Activated CD8-positive, alpha-beta T cell treated with anti-CD3 and anti-CD28 coated beads, Interleukin-2, amount 10 ng/mL, durations not matched to agents 7 days and 5 days (primary cell): ENCODE data around the gene COL2A1. TPM values are rescaled to one million over a fixed set of nuclear protein-coding genes. Genes with fewer than 3 reads are reported as not detected.

Experiments used
- ATAC-seq: fragments of 150-1000 bp; cut with Tn5 transposase; one replicate; pipeline ENCODE4 v1.10.0; 2021; ENCODE audit warnings: moderate library complexity
- CTCF ChIA-PET: fragments of 350-600 bp; sonication (Branson Sonifier 250); formaldehyde crosslinking; loops from one replicate; lab custom pipeline; 2021; ENCODE audit warnings: antibody characterized with exemption; lab: Charles Lee
- POLR2A ChIA-PET: fragments of 350-600 bp; sonication (Branson Sonifier 250); formaldehyde crosslinking; loops from one replicate; lab custom pipeline; 2021; ENCODE audit warnings: antibody characterized with exemption; lab: Charles Lee
- DNase-seq: peaks from one replicate; pipeline ENCODE4 v3.0.0-alpha.2; 2020
- H3K27ac Mint-ChIP-seq: one replicate; pipeline ENCODE4 v1.8.0; 2021; ENCODE audit warnings: mild to moderate bottlenecking, mixed read lengths
- H3K27me3 Mint-ChIP-seq: one replicate; pipeline ENCODE4 v1.8.0; 2021; ENCODE audit warnings: low read depth, mixed read lengths
- H3K36me3 Mint-ChIP-seq: one replicate; pipeline ENCODE4 v1.8.0; 2021; ENCODE audit warnings: low read depth, mixed read lengths
- H3K4me1 Mint-ChIP-seq: one replicate; pipeline ENCODE4 v1.8.0; 2021; ENCODE audit warnings: low read depth, mixed read lengths
- H3K4me3 Mint-ChIP-seq: one replicate; pipeline ENCODE4 v1.8.0; 2021; ENCODE audit warnings: mild to moderate bottlenecking, mixed read lengths
- H3K9me3 Mint-ChIP-seq: one replicate; pipeline ENCODE4 v1.8.0; 2022; ENCODE audit warnings: mixed read lengths; ENCODE audit not compliant: insufficient read depth
- total RNA-seq, 2 experiments: library from RNA; stranded (reverse); gene quantifications; one replicate each; pipeline ENCODE4 v1.2.3, GENCODE V29; 2021

The COL2A1 gene
- total RNA-seq, 2 experiments from 2014 or later: not detected

DNA sequence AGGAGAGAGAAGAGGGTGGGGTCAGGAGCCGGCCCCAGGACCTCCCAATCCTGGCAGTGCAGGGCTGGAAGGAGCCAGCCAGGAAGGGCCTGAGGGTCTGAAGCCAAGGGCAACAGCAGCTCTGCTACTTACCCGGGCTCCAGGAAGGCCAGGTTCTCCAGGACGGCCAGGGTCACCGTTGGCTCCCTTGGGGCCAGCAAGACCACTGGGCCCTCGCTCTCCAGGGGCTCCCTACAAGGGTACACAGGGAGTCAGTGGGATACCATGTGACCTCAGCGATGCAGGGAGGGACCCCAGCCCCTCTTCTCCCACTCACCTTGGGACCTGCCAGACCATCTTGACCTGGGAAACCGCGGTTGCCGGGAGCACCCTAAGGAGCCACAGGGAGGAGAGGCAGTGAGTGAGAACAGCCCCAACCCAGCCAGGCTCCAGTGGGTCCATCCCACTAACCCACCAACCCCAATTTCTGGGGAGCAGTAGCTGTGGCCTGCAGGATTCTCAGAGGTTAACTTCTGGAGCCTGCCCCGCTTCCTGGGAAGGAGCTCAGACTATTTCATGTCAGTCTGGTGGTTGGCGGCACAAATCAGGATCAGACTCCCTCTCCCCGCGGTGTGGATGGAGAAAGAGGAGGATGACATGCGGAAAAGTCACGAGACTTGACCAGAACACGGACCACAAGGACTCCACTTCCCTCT, 18.5 kb downstream of the COL2A1 start:
- Mint-ChIP-seq H3K4me3 (no peak overlapping the region), H3K27me3 (peaks cover 31% of the 10 kb centered on the region), H3K4me1 (peaks cover 23% of the 10 kb centered on the region), H3K27ac (no peak overlapping the region), H3K36me3 (no peaks in the 10 kb centered on the region), H3K9me3 (no peaks in the 10 kb centered on the region)
- ChIA-PET CTCF (no interaction called here), POLR2A (no interaction called here)
- ATAC-seq (no peak), DNase-seq (no peak)

DNA sequence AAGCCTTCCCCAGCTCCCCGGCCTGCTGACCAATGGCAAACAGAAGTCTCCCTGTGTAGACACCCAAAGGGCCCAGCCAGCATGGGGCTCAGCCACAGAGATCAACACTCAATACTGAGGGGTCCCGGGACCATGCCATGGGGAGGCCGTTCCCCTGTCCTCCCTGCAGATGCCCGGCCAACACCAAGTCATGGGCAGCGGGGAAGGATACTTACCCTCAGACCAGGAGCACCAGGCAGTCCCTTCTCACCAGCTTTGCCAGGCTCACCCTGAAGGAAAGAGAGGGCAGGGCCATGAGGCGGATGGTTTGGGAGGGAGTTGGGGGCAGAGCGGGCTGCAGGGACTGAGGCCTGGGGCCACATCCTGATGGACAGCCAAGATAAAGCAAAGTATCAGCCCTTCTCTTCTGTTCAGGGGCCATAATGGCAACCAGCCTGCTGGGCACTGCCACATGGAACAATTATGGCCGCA, 19.9 kb downstream of the COL2A1 start:
- H3K36me3 Mint-ChIP-seq: no peaks in the 10 kb centered on the region
- ChIA-PET POLR2A (no interaction called here), CTCF (no interaction called here)
- H3K4me1 Mint-ChIP-seq: peaks cover 9% of the 10 kb centered on the region
- peaks cover 31% of the 10 kb centered on the region for H3K27me3 Mint-ChIP-seq
- no peak for ATAC-seq
- no peaks in the 10 kb centered on the region for H3K9me3 Mint-ChIP-seq
- H3K4me3 Mint-ChIP-seq: no peak overlapping the region
- no peak for DNase-seq
- no peak overlapping the region for H3K27ac Mint-ChIP-seq

DNA sequence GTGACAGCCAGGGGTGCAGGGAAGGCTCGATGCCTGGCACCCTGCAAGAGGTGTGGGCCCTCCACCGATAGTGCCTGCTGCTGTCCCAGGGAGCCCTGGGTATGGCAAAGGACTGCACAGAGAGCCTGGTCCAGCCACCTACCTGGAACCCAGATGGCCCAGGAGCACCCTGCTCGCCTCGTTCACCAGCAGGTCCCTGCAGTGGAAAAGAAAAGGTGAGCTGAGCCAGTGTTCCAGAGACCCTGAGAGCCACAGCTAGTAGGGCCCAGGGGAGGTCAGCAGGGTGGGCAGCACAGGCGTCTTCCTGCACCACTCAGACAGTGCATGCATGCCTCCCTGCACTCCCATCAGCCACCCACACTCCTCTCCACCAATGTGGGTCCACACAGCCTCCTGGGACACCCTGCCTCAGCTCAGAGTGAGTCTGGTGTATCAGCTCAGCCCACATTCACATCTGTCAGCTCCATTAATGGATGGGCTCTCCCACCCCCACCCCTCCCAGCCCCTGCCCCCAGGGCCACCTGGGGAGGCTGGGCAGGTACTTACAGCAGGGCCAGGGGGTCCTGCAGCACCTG, 20.6 kb downstream of the COL2A1 start:
- Mint-ChIP-seq H3K27ac (no peak overlapping the region), H3K9me3 (no peaks in the 10 kb centered on the region)
- CTCF ChIA-PET: no interaction called here

DNA sequence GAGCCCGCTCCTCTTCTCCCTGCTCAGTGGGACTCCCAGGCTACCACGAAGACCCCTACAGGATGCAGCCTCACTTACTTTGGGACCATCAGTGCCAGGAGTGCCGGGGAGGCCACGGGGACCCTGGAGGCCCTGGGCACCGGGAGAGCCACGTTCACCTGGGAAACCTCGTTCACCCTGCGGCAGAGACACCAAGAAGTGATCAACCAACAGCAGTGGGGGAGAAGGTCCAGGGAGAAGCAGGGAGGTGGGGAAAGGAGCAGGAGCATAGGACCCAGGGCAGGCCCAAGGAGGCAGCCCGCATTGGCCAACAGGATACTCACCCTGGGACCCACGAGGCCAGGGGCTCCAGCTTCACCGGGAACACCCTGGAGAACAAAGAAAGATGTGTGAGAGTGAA, 21.5 kb downstream of the COL2A1 start:
- Mint-ChIP-seq H3K36me3 (no peaks in the 10 kb centered on the region), H3K9me3 (no peaks in the 10 kb centered on the region), H3K27me3 (peaks cover 24% of the 10 kb centered on the region), H3K27ac (no peak overlapping the region), H3K4me3 (no peak overlapping the region), H3K4me1 (peaks cover 1% of the 10 kb centered on the region)
- no peak for DNase-seq
- POLR2A ChIA-PET: no interaction called here
- ATAC-seq: no peak
- CTCF ChIA-PET: no interaction called here

More for the DNA sequence above, 20.6 kb downstream of the COL2A1 start:
- H3K4me3 Mint-ChIP-seq: no peak overlapping the region
- H3K4me1 Mint-ChIP-seq: peaks cover 1% of the 10 kb centered on the region
- DNase-seq (no peak), ATAC-seq (no peak)
- no peaks in the 10 kb centered on the region for H3K36me3 Mint-ChIP-seq
- POLR2A ChIA-PET: no interaction called here
- H3K27me3 Mint-ChIP-seq: peaks cover 29% of the 10 kb centered on the region

DNA sequence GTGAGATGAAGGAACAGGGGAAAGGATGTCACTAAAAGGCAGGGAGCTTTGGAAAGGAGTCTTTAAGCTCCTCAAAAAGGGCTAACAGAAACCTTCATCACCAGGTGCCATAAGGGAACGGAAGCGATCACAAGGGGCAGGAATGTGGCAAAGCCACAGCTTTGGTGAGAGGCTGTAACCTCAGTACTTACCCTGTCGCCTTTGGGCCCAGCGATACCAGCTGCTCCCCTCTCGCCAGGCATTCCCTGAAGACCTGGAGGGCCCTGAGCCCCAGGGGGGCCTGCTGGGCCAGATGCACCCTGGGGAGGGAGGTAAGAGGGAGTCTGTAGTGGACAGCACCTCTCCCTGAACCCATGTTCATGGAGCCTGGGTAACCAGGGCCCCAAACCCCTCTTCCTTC, 22.0 kb downstream of the COL2A1 start:
- ChIA-PET POLR2A (no interaction called here), CTCF (interaction anchor here (1.0 kb wide), 1 partner anchor 19 kb away, joined by 4 read pairs; the partner anchor contains the start of gene TMEM106C)
- Mint-ChIP-seq H3K27ac (no peak overlapping the region), H3K36me3 (no peaks in the 10 kb centered on the region), H3K9me3 (no peaks in the 10 kb centered on the region), H3K4me1 (peaks cover 1% of the 10 kb centered on the region), H3K4me3 (no peak overlapping the region), H3K27me3 (peaks cover 21% of the 10 kb centered on the region)
- no peak for DNase-seq
- ATAC-seq: no peak

DNA sequence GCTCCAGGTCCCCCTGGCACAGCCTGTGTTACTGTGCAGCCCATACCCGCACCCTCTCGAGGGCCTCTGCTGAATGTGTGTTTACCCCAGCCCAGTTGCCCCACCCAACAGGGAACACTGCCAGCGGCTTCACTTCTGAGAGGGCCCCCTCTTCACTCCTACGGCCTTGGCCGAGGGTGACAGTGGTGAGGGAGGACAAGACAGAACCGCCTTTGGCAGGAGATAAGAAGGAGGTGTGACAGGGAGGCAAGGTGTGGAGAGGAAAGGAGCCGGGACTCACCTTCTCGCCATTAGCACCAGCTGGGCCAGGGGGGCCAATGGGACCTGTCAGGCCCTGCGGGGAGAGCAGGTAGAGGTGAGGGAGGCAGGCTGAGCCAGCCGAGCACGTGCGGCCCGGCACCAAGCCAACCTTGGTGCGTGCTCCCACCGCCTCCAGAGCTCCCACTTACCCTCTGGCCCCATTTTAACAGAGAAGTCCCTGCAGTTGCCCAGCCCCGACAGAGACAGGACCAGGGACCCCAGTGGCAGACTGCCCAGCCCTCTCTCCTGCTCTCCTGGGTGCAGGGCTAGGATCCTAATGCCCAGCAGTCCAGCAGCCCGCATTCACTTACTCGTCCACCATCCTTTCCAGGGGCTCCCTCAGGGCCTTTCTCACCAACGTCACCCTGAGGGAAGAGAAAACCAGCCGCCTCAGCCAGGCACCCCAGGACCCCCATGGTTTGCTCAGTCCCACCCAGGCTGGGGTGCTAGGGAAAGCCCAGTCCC, 22.6 kb downstream of the COL2A1 start:
- ATAC-seq (no peak), DNase-seq (no peak)
- Mint-ChIP-seq H3K27me3 (peaks cover 16% of the 10 kb centered on the region), H3K4me3 (no peak overlapping the region), H3K9me3 (no peaks in the 10 kb centered on the region), H3K4me1 (no peaks in the 10 kb centered on the region), H3K36me3 (no peaks in the 10 kb centered on the region), H3K27ac (no peak overlapping the region)
- ChIA-PET POLR2A (no interaction called here), CTCF (interaction anchor here (1.0 kb wide), 1 partner anchor 18 kb away, joined by 4 read pairs; the partner anchor contains the start of gene TMEM106C)

DNA sequence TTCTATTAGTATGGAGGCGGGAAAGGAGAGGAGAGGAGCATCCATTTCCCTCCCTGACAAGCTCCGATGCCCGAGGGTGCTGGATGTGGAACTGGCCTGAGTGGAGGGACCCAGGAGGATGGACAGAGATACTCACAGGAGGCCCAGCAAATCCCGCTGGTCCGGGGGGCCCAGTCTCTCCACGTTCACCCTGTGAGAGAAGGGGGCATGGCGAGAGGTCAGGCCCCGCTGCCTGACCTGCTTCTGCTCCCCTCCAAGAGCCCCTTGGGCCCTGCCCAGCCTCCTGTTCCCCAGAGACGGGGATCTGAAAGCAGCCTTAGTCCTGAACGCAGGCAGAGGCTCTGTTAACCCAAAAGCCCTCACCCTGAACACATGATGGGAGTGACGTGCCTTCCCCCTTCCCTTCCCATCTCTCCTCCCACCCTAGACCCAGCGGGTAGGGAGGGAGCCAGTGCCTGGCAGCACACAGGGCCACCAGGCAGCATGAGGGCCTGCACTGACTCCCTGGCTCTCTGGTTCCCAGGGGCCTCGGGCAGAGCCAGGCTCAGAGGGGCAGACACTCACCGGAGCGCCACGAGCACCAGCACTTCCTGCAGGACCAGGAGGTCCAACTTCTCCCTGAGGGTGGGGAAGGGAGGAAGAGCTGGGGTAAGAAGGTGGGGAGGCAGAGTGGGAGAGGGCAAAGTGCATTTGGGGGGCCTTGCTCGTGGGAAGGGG, 23.3 kb downstream of the COL2A1 start:
- ATAC-seq (no peak), DNase-seq (no peak)
- H3K36me3 Mint-ChIP-seq: no peaks in the 10 kb centered on the region
- ChIA-PET CTCF (interaction anchor here (1.0 kb wide), 1 partner anchor 17 kb away, joined by 4 read pairs; the partner anchor contains the start of gene TMEM106C), POLR2A (no interaction called here)
- H3K9me3 Mint-ChIP-seq: no peaks in the 10 kb centered on the region
- H3K4me3 Mint-ChIP-seq: no peak overlapping the region
- H3K27me3 Mint-ChIP-seq: peaks cover 14% of the 10 kb centered on the region
- H3K4me1 Mint-ChIP-seq: no peaks in the 10 kb centered on the region
- no peak overlapping the region for H3K27ac Mint-ChIP-seq

DNA sequence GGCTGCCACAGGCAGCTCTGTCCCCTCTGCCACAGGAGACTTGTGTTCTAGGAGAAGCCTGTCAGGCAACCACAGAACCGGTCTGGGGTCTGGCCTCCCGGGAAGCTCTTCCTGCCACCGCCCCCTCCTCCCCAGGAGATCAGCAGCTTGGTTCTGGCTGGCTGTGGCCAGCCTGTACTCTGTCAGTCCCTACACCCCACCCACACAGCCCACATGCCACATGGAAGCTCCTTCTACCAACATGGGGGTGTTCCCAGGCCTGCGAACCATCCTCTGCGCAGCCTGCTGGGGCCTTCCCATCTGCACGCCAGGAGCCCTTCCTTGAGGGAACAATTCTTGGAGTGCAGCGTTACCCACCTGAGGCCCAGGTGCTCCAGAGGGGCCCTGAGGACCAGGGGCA, 24.1 kb downstream of the COL2A1 start:
- ChIA-PET CTCF (no interaction called here), POLR2A (no interaction called here)
- H3K9me3 Mint-ChIP-seq: no peaks in the 10 kb centered on the region
- no peaks in the 10 kb centered on the region for H3K4me1 Mint-ChIP-seq
- no peak overlapping the region for H3K4me3 Mint-ChIP-seq
- H3K36me3 Mint-ChIP-seq: no peaks in the 10 kb centered on the region
- H3K27ac Mint-ChIP-seq: no peak overlapping the region
- DNase-seq (no peak), ATAC-seq (no peak)
- peaks cover 13% of the 10 kb centered on the region for H3K27me3 Mint-ChIP-seq

DNA sequence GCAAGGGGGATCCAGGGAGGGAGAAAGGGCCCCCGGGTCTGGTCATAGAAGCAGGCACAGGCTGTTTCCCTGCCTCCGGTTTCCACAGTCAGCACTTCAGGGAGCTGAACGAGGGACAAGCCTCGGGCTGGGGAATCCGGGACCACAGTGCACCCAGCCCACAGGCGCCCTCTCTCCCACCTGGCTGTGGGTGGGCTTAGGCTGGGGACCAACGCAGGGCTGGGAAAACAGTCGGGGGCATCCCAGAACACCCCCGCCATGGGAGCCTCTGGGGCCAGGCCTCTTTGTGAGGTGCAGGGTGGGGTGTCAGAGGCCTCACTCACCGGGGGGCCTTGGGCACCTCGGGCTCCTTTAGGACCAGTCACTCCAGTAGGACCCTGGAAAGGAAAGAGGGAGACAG, 24.6 kb downstream of the COL2A1 start:
- POLR2A ChIA-PET: no interaction called here

DNA sequence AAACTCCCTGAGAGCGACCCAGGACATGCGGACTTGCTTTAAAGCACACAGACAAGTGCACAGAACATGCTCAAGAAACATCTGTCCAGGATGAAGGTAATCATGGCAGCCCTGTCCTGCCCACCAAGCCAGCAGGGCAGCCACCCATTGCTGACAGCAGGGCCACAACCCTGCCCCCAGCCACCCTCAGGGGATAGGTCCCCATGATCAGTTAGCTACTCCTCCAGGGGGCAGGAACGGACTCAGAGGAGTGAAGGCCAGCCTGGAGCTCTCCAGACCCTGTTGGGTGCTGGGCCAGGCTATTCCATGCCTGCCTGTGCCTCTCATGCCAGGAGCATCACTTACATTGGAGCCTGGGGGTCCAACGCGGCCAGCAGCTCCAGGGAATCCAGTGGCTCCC, 25.1 kb downstream of the COL2A1 start:
- ChIA-PET CTCF (interaction anchor here (0.8 kb wide), 1 partner anchor 141 kb away, joined by 3 read pairs; no protein-coding TSS in a partner anchor), POLR2A (no interaction called here)
- Mint-ChIP-seq H3K9me3 (no peaks in the 10 kb centered on the region), H3K36me3 (no peaks in the 10 kb centered on the region), H3K27me3 (peaks cover 6% of the 10 kb centered on the region), H3K27ac (no peak overlapping the region), H3K4me3 (no peak overlapping the region), H3K4me1 (no peaks in the 10 kb centered on the region)
- ATAC-seq (no peak), DNase-seq (no peak)

More for the DNA sequence above, 24.6 kb downstream of the COL2A1 start:
- Mint-ChIP-seq H3K4me1 (no peaks in the 10 kb centered on the region), H3K27ac (no peak overlapping the region), H3K27me3 (peaks cover 9% of the 10 kb centered on the region), H3K9me3 (no peaks in the 10 kb centered on the region), H3K4me3 (no peak overlapping the region), H3K36me3 (no peaks in the 10 kb centered on the region)
- CTCF ChIA-PET: no interaction called here
- DNase-seq (no peak), ATAC-seq (no peak)

DNA sequence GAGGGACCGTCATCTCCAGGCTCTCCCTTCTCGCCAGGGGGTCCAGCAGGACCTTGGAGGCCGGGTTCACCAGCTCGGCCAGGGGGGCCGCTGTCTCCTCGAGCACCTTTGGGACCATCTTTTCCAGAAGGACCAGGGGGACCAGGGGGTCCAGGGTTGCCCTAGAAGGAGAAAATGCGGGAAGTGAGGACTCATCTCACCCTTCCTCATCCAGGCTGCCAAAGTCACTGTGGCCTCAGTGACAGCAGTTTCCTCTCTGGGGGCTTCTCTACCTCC, 25.7 kb downstream of the COL2A1 start:
- H3K27me3 Mint-ChIP-seq: peaks cover 6% of the 10 kb centered on the region
- no peaks in the 10 kb centered on the region for H3K4me1 Mint-ChIP-seq
- ATAC-seq (no peak), DNase-seq (no peak)
- H3K36me3 Mint-ChIP-seq: no peaks in the 10 kb centered on the region
- ChIA-PET CTCF (interaction anchor here (0.8 kb wide), 1 partner anchor 140 kb away, joined by 3 read pairs; no protein-coding TSS in a partner anchor), POLR2A (no interaction called here)
- H3K27ac Mint-ChIP-seq: no peak overlapping the region
- no peaks in the 10 kb centered on the region for H3K9me3 Mint-ChIP-seq
- H3K4me3 Mint-ChIP-seq: no peak overlapping the region
